ENCODE results near the gene DOCK9. TPM values are rescaled to one million over a fixed set of nuclear protein-coding genes. Genes with fewer than 3 reads are reported as not detected.

DOCK9 gene
- total RNA-seq, 4 donors from 2014 or later = 79.1 to 197 (median 107) TPM

GRCh38 chr13:98787996-98788395 is 189.9 kb downstream of the DOCK9 start:
- no peak overlapping the region for H3K27ac ChIP-seq
- no peaks in the 10 kb centered on the region for H3K4me1 ChIP-seq
- TF ChIP-seq POLR2A (IDR thresholded peaks at IDR 0.05) (no peak), CTCF (IDR thresholded peaks at IDR 0.05) (no peak)
- no peaks in the 10 kb centered on the region for H3K9me3 ChIP-seq
- no peak for DNase-seq
- intact Hi-C loops (cut with DNase I; ENCODE audit: low total_unique reads) = no loop called here
- H3K4me3 ChIP-seq = no peak overlapping the region
- H3K36me3 ChIP-seq = no peaks in the 10 kb centered on the region
- no peaks in the 10 kb centered on the region for H3K27me3 ChIP-seq

DNA sequence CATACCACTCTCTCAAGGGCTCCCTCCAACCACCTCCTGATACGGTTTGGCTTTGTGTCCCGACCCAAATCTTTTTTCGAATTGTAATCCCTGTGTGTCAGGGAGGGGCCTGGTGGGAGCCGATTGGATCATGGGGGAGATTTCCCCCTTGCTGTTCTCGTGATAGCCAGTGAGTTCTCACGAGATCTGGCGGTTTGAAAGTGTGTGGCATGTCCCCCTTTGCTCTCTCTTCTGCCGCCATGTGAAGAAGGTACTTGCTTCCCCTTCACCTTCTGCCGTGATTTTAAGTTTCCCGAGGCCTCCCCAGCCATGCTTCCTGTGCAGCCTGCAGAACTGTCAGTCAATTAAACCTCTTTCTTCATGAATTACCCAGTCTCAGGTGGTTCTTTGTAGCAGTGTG is 190.7 kb downstream of the DOCK9 start:
- H3K27ac ChIP-seq = no peak overlapping the region
- H3K36me3 ChIP-seq = no peaks in the 10 kb centered on the region
- H3K9me3 ChIP-seq = no peaks in the 10 kb centered on the region
- no peaks in the 10 kb centered on the region for H3K27me3 ChIP-seq
- DNase-seq = no peak
- intact Hi-C loops (cut with DNase I; ENCODE audit: low total_unique reads) = no loop called here
- TF ChIP-seq POLR2A (IDR thresholded peaks at IDR 0.05) (no peak), CTCF (IDR thresholded peaks at IDR 0.05) (no peak)
- H3K4me3 ChIP-seq = no peak overlapping the region
- H3K4me1 ChIP-seq = no peaks in the 10 kb centered on the region

GRCh38 chr13:98786023-98786422 is 191.8 kb downstream of the DOCK9 start:
- Histone ChIP-seq H3K27me3 (no peaks in the 10 kb centered on the region), H3K4me1 (no peaks in the 10 kb centered on the region), H3K36me3 (no peaks in the 10 kb centered on the region), H3K4me3 (no peak overlapping the region), H3K9me3 (no peaks in the 10 kb centered on the region), H3K27ac (no peak overlapping the region)
- intact Hi-C loops (cut with DNase I; ENCODE audit: low total_unique reads) = no loop called here
- DNase-seq = no peak
- TF ChIP-seq CTCF (IDR thresholded peaks at IDR 0.05) (no peak), POLR2A (IDR thresholded peaks at IDR 0.05) (no peak)

GRCh38 chr13:98785405-98785804 is 192.5 kb downstream of the DOCK9 start:
- TF ChIP-seq CTCF (IDR thresholded peaks at IDR 0.05) = no peak
- no peak for TF ChIP-seq POLR2A (IDR thresholded peaks at IDR 0.05)
- Histone ChIP-seq H3K27ac (no peak overlapping the region), H3K4me1 (no peaks in the 10 kb centered on the region), H3K27me3 (no peaks in the 10 kb centered on the region), H3K9me3 (no peaks in the 10 kb centered on the region), H3K36me3 (no peaks in the 10 kb centered on the region), H3K4me3 (no peak overlapping the region)
- intact Hi-C loops (cut with DNase I; ENCODE audit: low total_unique reads) = no loop called here
- no peak for DNase-seq

DNA sequence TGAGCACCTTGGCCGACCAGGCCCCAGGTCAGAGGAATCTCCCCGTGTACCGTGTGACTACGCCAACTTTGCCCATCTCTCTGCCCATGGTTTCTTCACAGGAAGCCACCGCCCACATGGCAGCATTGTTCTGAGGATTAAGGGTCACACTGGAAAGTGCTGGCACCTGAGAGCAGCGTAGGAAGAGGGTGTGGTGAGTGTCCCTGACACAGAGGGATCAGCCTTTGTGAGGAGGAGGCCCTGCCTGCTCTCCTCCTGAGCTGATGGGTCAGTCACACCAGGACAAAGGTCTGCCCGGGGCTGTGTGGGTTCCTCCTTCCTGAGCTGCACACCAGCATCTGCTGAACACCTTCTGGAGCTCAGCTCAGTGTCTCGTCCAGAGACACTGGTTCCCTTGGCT is 193.2 kb downstream of the DOCK9 start:
- Histone ChIP-seq H3K27ac (no peak overlapping the region), H3K9me3 (no peaks in the 10 kb centered on the region), H3K27me3 (no peaks in the 10 kb centered on the region), H3K4me1 (no peaks in the 10 kb centered on the region), H3K36me3 (no peaks in the 10 kb centered on the region), H3K4me3 (no peak overlapping the region)
- intact Hi-C loops (cut with DNase I; ENCODE audit: low total_unique reads) = no loop called here
- DNase-seq = no peak
- no peak for TF ChIP-seq POLR2A (IDR thresholded peaks at IDR 0.05)
- TF ChIP-seq CTCF (IDR thresholded peaks at IDR 0.05) = no peak

Data from uterus (tissue), 4 donors.